ENCODE data around the gene ACTG1. TPM values are rescaled to one million over a fixed set of nuclear protein-coding genes. Genes with fewer than 3 reads are reported as not detected.

ACTG1 gene
- total and polyA plus RNA-seq, 9 of the 15 experiments (the other 6 are each of a cell fraction or from before 2014, with no cell fraction given): 224 to 1,775 (median 568) TPM

GRCh38 chr17:81484195-81484979, 28.2 kb downstream of the ACTG1 start (continued):
- peak; percentile 99 for TF ChIP-seq ZBTB9 (CRISPR knock-in tag; IDR thresholded peaks at IDR 0.05)
- TF ChIP-seq ETV1 (tag; conservative IDR thresholded peaks at IDR 0.05; ENCODE audit: low read depth): peak; percentile 26; the same call in 1 of the 2 replicates
- TF ChIP-seq ZBTB43 (CRISPR knock-in tag; IDR thresholded peaks at IDR 0.05): no peak
- peak; percentile 71; the same call in 1 of the 2 replicates for TF ChIP-seq GTF2F1 (IDR thresholded peaks at IDR 0.05; ENCODE audit: low read depth, low read length)
- no peak for TF ChIP-seq TSC22D4 (tag; IDR thresholded peaks at IDR 0.05)
- no peak for TF ChIP-seq JUNB (CRISPR knock-in tag; conservative IDR thresholded peaks at IDR 0.05)
- TF ChIP-seq ZNF12 (CRISPR knock-in tag; IDR thresholded peaks at IDR 0.05): 0 out of 2 replicates have a peak, but pooled peaks have one; percentile 25
- TF ChIP-seq CREB1 (IDR thresholded peaks at IDR 0.05): peak; percentile 18
- TF ChIP-seq CREB1 (CRISPR knock-in tag; IDR thresholded peaks at IDR 0.05): no peak; the same call in 1 of the 2 replicates
- peak; percentile 44 for TF ChIP-seq NFIC (IDR thresholded peaks at IDR 0.05)
- peak; percentile 70 for TF ChIP-seq RNF2 (IDR thresholded peaks at IDR 0.05)
- 0 out of 2 replicates have a peak, but pooled peaks have one; percentile 23 for TF ChIP-seq ZSCAN32 (CRISPR knock-in tag; IDR thresholded peaks at IDR 0.05)
- peak; percentile 95 for TF ChIP-seq FIP1L1 (IDR thresholded peaks at IDR 0.05; ENCODE audit: low read depth, low read length, poor library complexity, severe bottlenecking)
- no peak for TF ChIP-seq HINFP (tag; conservative IDR thresholded peaks at IDR 0.05; ENCODE audit: low read depth)
- TF ChIP-seq ZNF592 (IDR thresholded peaks at IDR 0.05): peak; percentile 90
- TF ChIP-seq MYNN (IDR thresholded peaks at IDR 0.05): no peak
- no peak for TF ChIP-seq MYNN (CRISPR knock-in tag; IDR thresholded peaks at IDR 0.05)
- TF ChIP-seq TCF3 (CRISPR knock-in tag; IDR thresholded peaks at IDR 0.05): peak; percentile 32
- TF ChIP-seq GABPB2 (CRISPR knock-in tag; conservative IDR thresholded peaks at IDR 0.05): no peak

Data from K562 (cell line).